Thyroid gland (tissue), 4 donors: ENCODE results near the gene DRAXIN.

Experiments used
- POLR2A ChIP-seq, 2 donors: fragments of 450-650 bp; IDR thresholded peaks; one replicate each; pipeline ENCODE4 v1.6.1; 2017; ENCODE audit warnings: antibody characterized with exemption in 2 of 2, mild to moderate bottlenecking in 2 of 2, moderate library complexity in 1 of 2
- TF ChIP-seq, protein P1 (sequence below), 6 experiments: fragments of 200-600 bp in 3 of 6; fragments of 450-650 bp in 3 of 6; sonication (generic) in 3 of 6; IDR thresholded peaks; one replicate each; pipeline ENCODE4 v1.5.1; 2016 to 2019; ENCODE audit warnings: antibody characterized with exemption in 6 of 6, mild to moderate bottlenecking in 2 of 6, inconsistent platforms in 1 of 6, moderate library complexity in 1 of 6

DNA sequence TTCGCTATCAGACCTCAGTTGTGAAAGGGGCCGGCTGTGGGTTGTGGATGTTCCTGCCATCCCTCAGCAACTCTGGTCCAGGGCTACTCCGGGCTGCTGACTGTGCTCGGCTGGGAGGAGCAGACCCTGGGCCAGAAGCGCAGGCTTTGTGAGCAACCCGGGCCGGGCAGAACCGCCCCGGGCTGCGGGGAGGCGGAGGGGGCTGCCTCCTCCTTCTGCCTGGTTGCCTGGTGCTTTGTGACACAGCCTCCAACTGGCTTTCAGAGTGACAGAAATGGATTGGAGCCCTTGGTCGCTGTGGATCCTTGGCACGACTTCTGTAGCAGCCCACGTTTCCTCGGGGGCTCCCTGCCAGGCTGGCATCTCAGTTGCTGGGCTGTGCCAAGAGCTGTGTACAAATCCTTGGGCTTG lies 10.0 kb downstream of the DRAXIN start:
- TF ChIP-seq, protein P1, sequence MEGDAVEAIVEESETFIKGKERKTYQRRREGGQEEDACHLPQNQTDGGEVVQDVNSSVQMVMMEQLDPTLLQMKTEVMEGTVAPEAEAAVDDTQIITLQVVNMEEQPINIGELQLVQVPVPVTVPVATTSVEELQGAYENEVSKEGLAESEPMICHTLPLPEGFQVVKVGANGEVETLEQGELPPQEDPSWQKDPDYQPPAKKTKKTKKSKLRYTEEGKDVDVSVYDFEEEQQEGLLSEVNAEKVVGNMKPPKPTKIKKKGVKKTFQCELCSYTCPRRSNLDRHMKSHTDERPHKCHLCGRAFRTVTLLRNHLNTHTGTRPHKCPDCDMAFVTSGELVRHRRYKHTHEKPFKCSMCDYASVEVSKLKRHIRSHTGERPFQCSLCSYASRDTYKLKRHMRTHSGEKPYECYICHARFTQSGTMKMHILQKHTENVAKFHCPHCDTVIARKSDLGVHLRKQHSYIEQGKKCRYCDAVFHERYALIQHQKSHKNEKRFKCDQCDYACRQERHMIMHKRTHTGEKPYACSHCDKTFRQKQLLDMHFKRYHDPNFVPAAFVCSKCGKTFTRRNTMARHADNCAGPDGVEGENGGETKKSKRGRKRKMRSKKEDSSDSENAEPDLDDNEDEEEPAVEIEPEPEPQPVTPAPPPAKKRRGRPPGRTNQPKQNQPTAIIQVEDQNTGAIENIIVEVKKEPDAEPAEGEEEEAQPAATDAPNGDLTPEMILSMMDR (IDR thresholded peaks at IDR 0.05): no peak
- no peak for TF ChIP-seq POLR2A (IDR thresholded peaks at IDR 0.05)
